Measurements from ENCODE around the gene SERPINA1. TPM values are rescaled to one million over a fixed set of nuclear protein-coding genes. Genes with fewer than 3 reads are reported as not detected.
A peak's percentile ranks its signal among the peaks of the same experiment; 100 is the strongest.
"Not testable (repeated sequence)": the region's sequence is repeated elsewhere in the genome, so short reads cannot be mapped to it uniquely, and the experiment has no call there.

The SERPINA1 gene
- total and polyA plus RNA-seq, 10 of the 15 experiments (the other 5 are each of a cell fraction or from before 2014, with no cell fraction given): 0.16 to 6.6 (median 0.53) TPM

GRCh38 chr14:94346065-94346786, 42.2 kb downstream of the SERPINA1 start:
- WGBS (ENCODE audit: insufficient coverage, insufficient replicate concordance, low lambda C conversion rate, missing lambda C conversion rate): 4% methylated on average over 21 of the region's 24 CpGs
- CTCF ChIA-PET; in situ Hi-C loops (cut with MboI): not testable (repeated sequence)

More at GRCh38 chr14:94346065-94346786, 42.2 kb downstream of the SERPINA1 start:
- H3K79me2 ChIP-seq (ENCODE audit: control insufficient read depth, insufficient read depth, low read length); SMC1A ChIA-PET (ENCODE audit: uncharacterized antibody, unreplicated experiment); RAD21 ChIA-PET (ENCODE audit: unreplicated experiment); H4K20me1 ChIP-seq (ENCODE audit: control insufficient read depth, insufficient read depth); intact Hi-C loops (cut with micrococcal nuclease; ENCODE audit: unreplicated experiment); POLR2A ChIA-PET; H3K27me3 ChIP-seq (replicated peaks in 1 of 2; ENCODE audit: control insufficient read depth in 2 of 2, insufficient read depth in 2 of 2, low read length in 1 of 2); BruUV-seq (replicated peaks); H3K4me3 ChIP-seq; H3K36me3 ChIP-seq (ENCODE audit: control insufficient read depth in 2 of 2, insufficient read depth in 2 of 2, low read length in 1 of 2): not testable (repeated sequence)
- 0 out of 2 replicates have a peak overlapping the region, but pooled peaks have one; percentile 14 for H3K4me2 ChIP-seq (ENCODE audit: control insufficient read depth, insufficient read depth)
- FAIRE-seq (peak; percentile 47), ATAC-seq (peak; percentile 96), DNase-seq (ENCODE audit: low read depth, low spot score) (peak; percentile 77)
- peak overlapping the region; percentile 46 for H2AFZ ChIP-seq (ENCODE audit: control insufficient read depth, low read depth, low read length)
- TF ChIP-seq BCL3 (IDR thresholded peaks at IDR 0.05; ENCODE audit: borderline replicate concordance, insufficient read depth, low read depth, low read length, poor library complexity, severe bottlenecking) (peak; percentile 59), CREM (IDR thresholded peaks at IDR 0.05; ENCODE audit: low read depth) (peak; percentile 10; the same call in 1 of the 2 replicates), BHLHE40 (IDR thresholded peaks at IDR 0.05; ENCODE audit: borderline replicate concordance in 1 of 2, low read depth in 2 of 2, low read length in 1 of 2) (peak; percentile 83 to 91), RELA (IDR thresholded peaks at IDR 0.05; ENCODE audit: borderline replicate concordance, partially characterized antibody) (peak; percentile 97), RELB (IDR thresholded peaks at IDR 0.05; ENCODE audit: low read depth) (peak; percentile 91), FOXM1 (IDR thresholded peaks at IDR 0.05; ENCODE audit: low read depth, low read length) (0 out of 2 replicates have a peak, but pooled peaks have one; percentile 9), TCF3 (IDR thresholded peaks at IDR 0.05; ENCODE audit: borderline replicate concordance, insufficient read depth, low read depth, low read length) (0 out of 2 replicates have a peak, but pooled peaks have one; percentile 30), IKZF2 (IDR thresholded peaks at IDR 0.05) (0 out of 4 replicates have a peak, but pooled peaks of 1 of the 2 experiments have one; percentile 15), USF1 (IDR thresholded peaks at IDR 0.05; ENCODE audit: borderline replicate concordance, extremely low read length, insufficient read depth, low read depth, low read length) (peak; percentile 16), RUNX3 (IDR thresholded peaks at IDR 0.05; ENCODE audit: low read length) (peak; percentile 77), BCL11A (IDR thresholded peaks at IDR 0.05; ENCODE audit: low read depth, low read length) (0 out of 2 replicates have a peak, but pooled peaks have one; percentile 47), TCF12 (IDR thresholded peaks at IDR 0.05; ENCODE audit: low read depth, low read length) (0 out of 2 replicates have a peak, but pooled peaks have one; percentile 7), PAX5 (IDR thresholded peaks at IDR 0.05; ENCODE audit: borderline replicate concordance, low read depth, low read length) (peak; percentile 63), PKNOX1 (IDR thresholded peaks at IDR 0.05) (0 out of 2 replicates have a peak, but pooled peaks have one; percentile 13), SP1 (IDR thresholded peaks at IDR 0.05; ENCODE audit: low read depth, low read length) (peak; percentile 20)
- peaks cover 22% of the 10 kb centered on the region for H3K4me1 ChIP-seq (ENCODE audit: control insufficient read depth, insufficient read depth, low read length)
- peak overlapping the region; percentile 93 for H3K27ac ChIP-seq (ENCODE audit: control insufficient read depth, insufficient read depth)
- peaks cover 11% of the 10 kb centered on the region for H3K9me3 ChIP-seq (replicated peaks; ENCODE audit: control insufficient read depth, insufficient read depth, low read length)
- peak overlapping the region; percentile 50; the same call in 1 of the 2 replicates for H3K9ac ChIP-seq (ENCODE audit: control insufficient read depth, insufficient read depth, low read length)
